Measurements from ENCODE around the gene PLEKHG7.

The PLEKHG7 gene

DNA sequence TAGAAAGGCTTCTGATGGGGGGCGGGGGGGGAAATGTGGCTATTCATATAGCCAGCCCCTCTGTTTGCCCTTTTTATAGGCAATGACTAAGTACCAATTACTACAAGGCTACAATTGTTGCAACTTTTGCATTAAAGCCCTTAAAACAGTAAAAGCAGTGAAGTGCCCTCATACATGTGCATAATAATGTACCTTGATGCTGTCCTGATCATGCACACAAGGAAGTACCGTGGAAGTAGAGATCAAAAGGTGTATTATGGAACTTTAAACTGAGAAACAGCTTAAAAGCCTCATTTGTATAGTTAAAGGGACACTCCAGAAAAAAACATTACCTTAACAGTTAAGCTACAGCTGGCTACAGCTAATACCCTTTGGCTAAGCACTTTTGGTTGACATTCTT lies 111.8 kb downstream of the PLEKHG7 start:
- no peak for DNase-seq

DNA sequence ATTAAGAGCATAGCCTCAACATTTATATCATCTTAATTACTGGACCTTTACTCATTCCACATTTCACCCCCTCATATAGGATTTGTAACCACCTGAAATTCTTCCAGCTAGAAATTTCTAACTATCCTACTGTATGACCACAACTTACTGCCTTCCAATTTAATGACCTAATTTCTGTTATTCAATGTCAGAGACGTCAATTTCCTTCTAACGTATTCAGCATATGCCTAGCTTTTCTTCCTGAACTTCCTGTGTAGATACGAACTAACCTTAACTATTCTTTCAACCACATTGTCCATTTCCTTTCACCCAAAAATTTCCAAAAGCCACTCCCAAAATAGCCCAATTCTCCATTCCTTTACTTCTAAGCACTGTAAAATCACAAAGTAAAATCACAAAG lies 118.4 kb downstream of the PLEKHG7 start:
- DNase-seq, result no peak
